ENCODE results near the gene APBB2. TPM values are rescaled to one million over a fixed set of nuclear protein-coding genes. Genes with fewer than 3 reads are reported as not detected.

APBB2 gene
- total RNA-seq, 1 donor: 75.8 TPM

- peak overlapping the region; percentile 2 for H3K4me3 ChIP-seq (ENCODE audit: low read depth, low read length)
- DNase-seq (ENCODE audit: low read depth): no peak
Observed at GRCh38 chr4:41185614-41186592, 28.4 kb downstream of the APBB2 start.

GRCh38 chr4:41184009-41184408 is 30.3 kb downstream of the APBB2 start:
- no peak for DNase-seq (ENCODE audit: low read depth)
- TF ChIP-seq CTCF (IDR thresholded peaks at IDR 0.05; ENCODE audit: insufficient read depth, low read length): no peak
- no peak overlapping the region for H3K4me3 ChIP-seq (ENCODE audit: low read depth, low read length)

More at GRCh38 chr4:41185614-41186592, 28.4 kb downstream of the APBB2 start:
- TF ChIP-seq CTCF (IDR thresholded peaks at IDR 0.05; ENCODE audit: insufficient read depth, low read length): no peak

- no peak overlapping the region for H3K4me3 ChIP-seq (ENCODE audit: low read depth, low read length)
- TF ChIP-seq CTCF (IDR thresholded peaks at IDR 0.05; ENCODE audit: insufficient read depth, low read length): no peak
- DNase-seq (ENCODE audit: low read depth): no peak
Observed at GRCh38 chr4:41183021-41183553, 31.3 kb downstream of the APBB2 start.

DNA sequence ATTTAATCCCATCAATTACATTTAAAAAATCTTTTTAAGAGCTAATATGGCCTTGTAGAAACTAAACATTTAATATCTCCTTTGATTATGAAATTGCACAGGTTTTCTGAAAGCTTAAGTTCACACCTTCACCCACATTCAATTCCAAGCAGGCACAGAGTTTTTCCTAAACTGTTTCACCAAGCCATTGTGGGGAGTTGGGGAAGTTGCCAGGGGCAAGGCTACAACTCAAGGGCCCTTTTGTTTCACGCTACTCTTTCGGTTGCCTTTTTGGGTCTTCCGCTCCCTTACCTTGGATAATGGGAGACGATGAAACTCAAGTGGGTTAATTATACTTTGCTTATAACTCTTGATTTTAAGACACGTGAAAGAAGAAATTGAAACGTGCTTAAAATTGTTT is 33.3 kb downstream of the APBB2 start:
- H3K4me3 ChIP-seq (ENCODE audit: low read depth, low read length): no peak overlapping the region
- no peak for DNase-seq (ENCODE audit: low read depth)
- TF ChIP-seq CTCF (IDR thresholded peaks at IDR 0.05; ENCODE audit: insufficient read depth, low read length): no peak

- no peak for DNase-seq (ENCODE audit: low read depth)
- TF ChIP-seq CTCF (IDR thresholded peaks at IDR 0.05; ENCODE audit: insufficient read depth, low read length): no peak
- H3K4me3 ChIP-seq (ENCODE audit: low read depth, low read length): no peak overlapping the region
Observed at GRCh38 chr4:41179498-41180195, 34.7 kb downstream of the APBB2 start.

- no peak overlapping the region for H3K4me3 ChIP-seq (ENCODE audit: low read depth, low read length)
- DNase-seq (ENCODE audit: low read depth): peak; percentile 98
- TF ChIP-seq CTCF (IDR thresholded peaks at IDR 0.05; ENCODE audit: insufficient read depth, low read length): no peak
Observed at GRCh38 chr4:41178372-41179370, 35.7 kb downstream of the APBB2 start.

Measured in fibroblast of the aortic adventitia (primary cell).